Neural cell (in vitro differentiated cells): Measurements from ENCODE around the gene RIIAD1.

Experiments
- EP300 ChIP-seq: fragments of 450-650 bp; conservative IDR thresholded peaks from 2 replicates; pipeline ENCODE4 v1.6.1; 2014; ENCODE audit warnings: antibody characterized with exemption, mild to moderate bottlenecking, moderate library complexity; ENCODE audit not compliant: poor library complexity, severe bottlenecking
- EZH2 ChIP-seq: fragments of 200-600, 300-800 bp; shearing (Covaris generic), sonication (generic); IDR thresholded peaks from 2 replicates; pipeline ENCODE4 v1.6.1; 2014; ENCODE audit warnings: antibody characterized with exemption, low read length, borderline replicate concordance, mild to moderate bottlenecking; ENCODE audit not compliant: insufficient read depth, poor library complexity, severe bottlenecking
- POLR2AphosphoS5 ChIP-seq: IDR thresholded peaks from 2 replicates; pipeline ENCODE4 v1.6.1; 2012
- SMC3 ChIP-seq: fragments of 450-650 bp; conservative IDR thresholded peaks from 2 replicates; pipeline ENCODE4 v1.6.1; 2014; ENCODE audit warnings: antibody characterized with exemption, mild to moderate bottlenecking, moderate library complexity; ENCODE audit not compliant: poor library complexity
- TF ChIP-seq, protein P1 (sequence below): fragments of 450-650 bp; IDR thresholded peaks from 2 replicates; pipeline ENCODE4 v1.5.1; 2014; ENCODE audit warnings: antibody characterized with exemption, mild to moderate bottlenecking, moderate library complexity; ENCODE audit not compliant: poor library complexity, severe bottlenecking
- TF ChIP-seq, protein P2 (sequence below): IDR thresholded peaks from 2 replicates; pipeline ENCODE4 v1.6.1; 2012; ENCODE audit warnings: borderline replicate concordance

DNA sequence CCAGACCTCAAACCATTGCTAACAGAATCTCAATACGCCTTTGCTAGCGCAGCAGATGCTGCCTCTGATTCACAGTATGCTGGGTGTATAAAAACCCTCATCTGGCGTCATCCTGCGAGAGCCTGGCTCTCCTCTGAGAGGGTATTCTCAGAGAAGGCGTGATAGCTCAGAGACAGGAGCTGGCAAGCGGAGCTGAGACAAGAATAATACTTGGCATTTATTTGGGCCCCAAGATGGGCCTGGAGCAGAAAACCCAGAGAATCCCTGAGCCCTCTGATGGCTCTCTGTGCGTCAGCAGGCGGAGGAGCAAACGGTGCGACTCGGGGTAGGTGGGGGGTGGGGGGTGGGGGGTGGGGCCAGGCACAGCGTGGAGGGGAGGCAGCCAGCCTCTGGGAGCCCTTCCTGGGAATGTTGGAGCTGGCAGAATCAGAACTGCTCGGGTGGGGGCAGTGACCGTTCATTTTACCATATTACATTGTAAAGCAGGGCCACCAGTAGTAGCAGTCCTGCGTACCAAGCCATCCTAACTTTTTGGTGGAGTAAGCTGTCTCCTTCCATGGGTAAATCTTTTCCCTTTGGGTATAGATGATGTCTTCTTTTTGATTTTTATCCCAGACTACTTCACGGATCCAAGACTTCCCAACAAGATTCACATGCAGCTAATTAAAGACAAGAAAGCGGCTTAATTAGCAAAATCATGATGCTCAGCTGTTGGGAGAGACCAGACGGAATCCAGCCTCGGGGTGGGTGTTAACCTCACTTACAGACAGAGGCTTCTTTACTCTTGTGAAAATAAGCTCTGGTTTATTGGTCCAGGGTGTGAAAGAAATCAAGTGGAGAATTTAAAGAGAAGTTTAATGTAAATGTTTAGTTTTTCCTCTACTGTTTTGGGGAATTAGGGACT, 7.1 kb downstream of the RIIAD1 start:
- TF ChIP-seq EP300 (no peak), SMC3 (no peak), EZH2 (no peak), POLR2AphosphoS5 (no peak)
- TF ChIP-seq, protein P1, sequence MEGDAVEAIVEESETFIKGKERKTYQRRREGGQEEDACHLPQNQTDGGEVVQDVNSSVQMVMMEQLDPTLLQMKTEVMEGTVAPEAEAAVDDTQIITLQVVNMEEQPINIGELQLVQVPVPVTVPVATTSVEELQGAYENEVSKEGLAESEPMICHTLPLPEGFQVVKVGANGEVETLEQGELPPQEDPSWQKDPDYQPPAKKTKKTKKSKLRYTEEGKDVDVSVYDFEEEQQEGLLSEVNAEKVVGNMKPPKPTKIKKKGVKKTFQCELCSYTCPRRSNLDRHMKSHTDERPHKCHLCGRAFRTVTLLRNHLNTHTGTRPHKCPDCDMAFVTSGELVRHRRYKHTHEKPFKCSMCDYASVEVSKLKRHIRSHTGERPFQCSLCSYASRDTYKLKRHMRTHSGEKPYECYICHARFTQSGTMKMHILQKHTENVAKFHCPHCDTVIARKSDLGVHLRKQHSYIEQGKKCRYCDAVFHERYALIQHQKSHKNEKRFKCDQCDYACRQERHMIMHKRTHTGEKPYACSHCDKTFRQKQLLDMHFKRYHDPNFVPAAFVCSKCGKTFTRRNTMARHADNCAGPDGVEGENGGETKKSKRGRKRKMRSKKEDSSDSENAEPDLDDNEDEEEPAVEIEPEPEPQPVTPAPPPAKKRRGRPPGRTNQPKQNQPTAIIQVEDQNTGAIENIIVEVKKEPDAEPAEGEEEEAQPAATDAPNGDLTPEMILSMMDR: no peak
- TF ChIP-seq, protein P2, sequence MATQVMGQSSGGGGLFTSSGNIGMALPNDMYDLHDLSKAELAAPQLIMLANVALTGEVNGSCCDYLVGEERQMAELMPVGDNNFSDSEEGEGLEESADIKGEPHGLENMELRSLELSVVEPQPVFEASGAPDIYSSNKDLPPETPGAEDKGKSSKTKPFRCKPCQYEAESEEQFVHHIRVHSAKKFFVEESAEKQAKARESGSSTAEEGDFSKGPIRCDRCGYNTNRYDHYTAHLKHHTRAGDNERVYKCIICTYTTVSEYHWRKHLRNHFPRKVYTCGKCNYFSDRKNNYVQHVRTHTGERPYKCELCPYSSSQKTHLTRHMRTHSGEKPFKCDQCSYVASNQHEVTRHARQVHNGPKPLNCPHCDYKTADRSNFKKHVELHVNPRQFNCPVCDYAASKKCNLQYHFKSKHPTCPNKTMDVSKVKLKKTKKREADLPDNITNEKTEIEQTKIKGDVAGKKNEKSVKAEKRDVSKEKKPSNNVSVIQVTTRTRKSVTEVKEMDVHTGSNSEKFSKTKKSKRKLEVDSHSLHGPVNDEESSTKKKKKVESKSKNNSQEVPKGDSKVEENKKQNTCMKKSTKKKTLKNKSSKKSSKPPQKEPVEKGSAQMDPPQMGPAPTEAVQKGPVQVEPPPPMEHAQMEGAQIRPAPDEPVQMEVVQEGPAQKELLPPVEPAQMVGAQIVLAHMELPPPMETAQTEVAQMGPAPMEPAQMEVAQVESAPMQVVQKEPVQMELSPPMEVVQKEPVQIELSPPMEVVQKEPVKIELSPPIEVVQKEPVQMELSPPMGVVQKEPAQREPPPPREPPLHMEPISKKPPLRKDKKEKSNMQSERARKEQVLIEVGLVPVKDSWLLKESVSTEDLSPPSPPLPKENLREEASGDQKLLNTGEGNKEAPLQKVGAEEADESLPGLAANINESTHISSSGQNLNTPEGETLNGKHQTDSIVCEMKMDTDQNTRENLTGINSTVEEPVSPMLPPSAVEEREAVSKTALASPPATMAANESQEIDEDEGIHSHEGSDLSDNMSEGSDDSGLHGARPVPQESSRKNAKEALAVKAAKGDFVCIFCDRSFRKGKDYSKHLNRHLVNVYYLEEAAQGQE: no peak
